GM21526 (cell line): ENCODE results near the gene RASGRF2.
"Not testable (repeated sequence)": the region's sequence is repeated elsewhere in the genome, so short reads cannot be mapped to it uniquely, and the experiment has no call there.

Experiments used
- ATAC-seq: cut with Tn5 transposase; IDR thresholded peaks from one replicate; pipeline ENCODE4 v1.9.1; 2021; ENCODE audit warnings: moderate library complexity; ENCODE audit not compliant: unreplicated experiment, low FRiP score

Gene RASGRF2

DNA sequence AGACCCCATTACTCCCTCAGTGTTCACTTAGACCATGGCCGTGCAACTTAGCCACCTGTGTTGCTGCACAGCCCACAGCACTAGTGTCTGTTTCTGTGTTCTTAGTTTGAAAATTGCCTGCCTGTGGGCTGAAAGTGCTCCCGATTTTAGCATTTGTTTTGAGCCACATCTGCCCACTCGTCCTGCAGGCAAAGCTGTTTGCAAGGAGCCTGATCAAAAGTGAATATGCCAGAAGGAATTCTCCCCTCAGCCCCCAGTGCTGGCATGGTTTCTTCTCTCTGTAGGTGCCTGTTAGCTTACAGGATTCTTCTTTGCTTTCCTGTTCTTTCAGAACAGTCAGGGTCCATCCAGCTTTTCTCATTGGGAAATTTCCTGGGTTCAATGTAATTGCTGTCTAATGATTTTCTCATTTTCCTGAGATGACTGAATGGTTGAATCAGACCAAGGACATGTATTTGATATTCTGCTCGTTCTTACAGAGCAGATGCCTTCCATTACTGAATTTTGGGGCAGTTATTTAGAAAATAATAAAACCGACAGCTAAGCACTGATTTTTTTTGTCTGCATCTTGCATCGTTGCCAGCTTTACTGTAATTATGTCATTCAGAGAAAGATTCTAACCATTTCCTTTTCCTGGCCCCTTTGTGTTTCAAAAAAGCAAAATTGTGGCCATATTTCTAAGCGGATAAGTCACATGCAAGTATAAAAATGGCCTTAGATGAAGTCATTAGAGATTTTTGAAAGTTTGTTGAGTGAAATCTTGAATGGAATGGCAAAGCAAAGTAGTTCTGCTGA is 161.9 kb downstream of the RASGRF2 start:
- no peak for ATAC-seq

- ATAC-seq = not testable (repeated sequence)
Observed at GRCh38 chr5:81124689-81125088, 164.5 kb downstream of the RASGRF2 start.

DNA sequence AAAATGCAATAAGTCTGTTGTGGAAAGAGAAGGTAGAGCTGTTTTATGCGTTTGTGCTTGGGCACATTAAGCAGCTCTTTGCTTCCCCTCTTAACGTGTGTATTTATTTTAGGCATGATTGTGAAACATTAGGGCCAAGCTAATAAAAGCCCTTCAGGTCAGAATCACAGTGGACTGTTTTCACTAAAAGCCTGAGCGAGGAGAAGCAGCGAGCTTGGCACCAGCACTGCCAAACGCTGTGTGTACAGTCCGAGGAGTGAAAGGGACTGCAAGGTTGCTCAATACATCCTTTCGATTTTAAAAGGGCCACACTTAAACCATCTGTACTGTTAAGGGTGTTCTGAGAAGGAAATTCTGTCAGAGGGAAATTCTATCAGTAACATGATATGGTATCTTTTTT is 165.8 kb downstream of the RASGRF2 start:
- no peak for ATAC-seq

GRCh38 chr5:81128416-81128815 is 168.3 kb downstream of the RASGRF2 start:
- no peak for ATAC-seq

DNA sequence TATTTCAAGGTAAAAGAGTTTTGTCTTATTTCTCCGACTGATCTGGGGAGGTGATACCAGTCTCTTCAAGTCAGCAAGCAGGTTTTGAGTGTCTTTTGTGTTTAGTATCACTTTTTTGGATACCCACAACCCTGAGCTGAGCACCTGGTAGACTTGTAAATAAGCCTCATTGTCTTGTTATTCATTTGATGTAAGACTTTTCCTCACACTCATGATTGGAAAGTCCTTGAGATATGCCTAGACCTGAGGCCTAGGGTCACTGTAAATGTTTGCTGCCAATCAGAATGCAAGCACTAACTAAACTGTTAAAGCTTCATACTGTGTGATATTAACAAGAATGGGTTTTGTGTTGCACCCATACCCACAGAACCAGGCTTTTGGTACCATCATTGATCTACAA is 172.2 kb downstream of the RASGRF2 start:
- no peak for ATAC-seq

DNA sequence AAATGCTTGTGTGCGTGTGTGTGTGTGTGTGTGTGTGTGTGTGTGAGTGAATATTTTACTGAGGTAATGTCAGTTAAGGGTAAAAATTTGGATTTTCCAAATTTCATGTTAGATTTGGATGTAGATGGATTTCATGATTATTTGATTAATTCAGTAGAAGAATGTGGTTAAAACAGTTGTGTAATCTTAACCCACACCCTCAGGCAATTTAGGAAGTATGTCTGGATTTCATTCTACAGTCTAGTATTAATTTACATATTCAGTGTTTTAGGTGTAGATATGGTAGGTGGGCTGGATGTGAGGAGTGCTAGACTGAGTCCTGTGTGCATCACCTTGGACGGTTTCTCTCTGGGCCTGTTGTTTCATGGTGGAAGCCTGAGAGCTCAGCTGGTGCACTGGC is 173.9 kb downstream of the RASGRF2 start:
- ATAC-seq = no peak

DNA sequence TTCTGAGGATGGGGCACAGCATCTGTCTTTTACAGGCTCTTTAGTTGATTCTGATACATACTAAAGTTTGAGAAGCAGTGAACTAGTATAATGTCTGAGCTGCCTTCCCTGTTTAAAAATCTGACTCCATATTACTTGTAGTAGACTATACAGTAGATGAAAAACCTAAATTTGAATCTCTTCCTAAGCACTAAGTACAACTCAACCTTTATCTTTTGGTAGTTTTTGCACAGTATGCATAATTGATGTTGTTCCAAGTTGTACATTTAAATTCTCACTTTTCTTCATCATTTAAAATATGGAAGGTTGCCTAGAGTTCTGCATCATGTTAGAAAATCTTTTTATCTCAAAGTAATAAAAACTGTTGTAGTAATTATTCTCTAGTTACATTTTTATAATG is 174.4 kb downstream of the RASGRF2 start:
- no peak for ATAC-seq

GRCh38 chr5:81136557-81136956 is 176.4 kb downstream of the RASGRF2 start:
- no peak for ATAC-seq

- no peak for ATAC-seq
Observed at GRCh38 chr5:81137833-81138232, 177.7 kb downstream of the RASGRF2 start.

- ATAC-seq = no peak
Observed at GRCh38 chr5:81140441-81140840, 180.3 kb downstream of the RASGRF2 start.

DNA sequence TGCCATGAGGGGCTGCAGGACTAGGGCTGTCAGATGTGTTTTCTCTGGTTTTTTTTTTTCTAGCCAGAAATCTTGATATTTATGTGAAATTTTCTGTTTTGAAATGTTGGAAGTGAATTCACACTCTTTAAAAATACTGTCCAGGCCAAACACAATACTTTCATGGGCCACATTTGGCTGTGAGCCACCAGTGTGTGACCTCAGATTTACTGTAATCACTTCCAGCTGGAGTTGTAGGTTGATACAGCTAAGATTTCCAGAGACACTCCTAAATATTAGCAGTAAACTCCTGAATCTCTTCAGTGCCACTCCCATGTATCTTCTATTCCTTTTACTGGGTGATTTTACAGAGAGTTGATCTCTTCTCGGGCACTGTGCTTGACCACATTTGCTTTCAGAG is 180.8 kb downstream of the RASGRF2 start:
- no peak for ATAC-seq

GRCh38 chr5:81142108-81142507 is 181.9 kb downstream of the RASGRF2 start:
- ATAC-seq = no peak

- no peak for ATAC-seq
Observed at GRCh38 chr5:81145329-81145935, 185.3 kb downstream of the RASGRF2 start.

DNA sequence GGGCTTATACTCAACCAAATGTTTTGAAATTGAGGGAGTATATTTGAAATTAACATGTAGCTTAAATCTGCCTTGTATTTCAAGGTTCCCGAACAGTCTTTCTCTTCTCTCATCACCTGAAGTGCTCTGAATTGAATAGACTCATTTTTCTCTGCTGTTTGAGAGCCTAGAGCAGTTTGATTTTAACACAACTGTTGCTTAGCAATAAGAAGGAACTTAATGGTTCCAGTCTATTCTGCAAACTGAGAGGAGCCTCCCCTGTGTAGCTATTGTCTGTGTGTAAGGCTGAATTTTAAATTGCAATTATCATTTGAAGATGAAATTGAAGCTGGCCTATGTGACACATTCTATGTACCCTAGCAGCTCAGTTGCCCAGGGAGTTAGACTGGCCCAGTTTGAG is 185.9 kb downstream of the RASGRF2 start:
- ATAC-seq = no peak

DNA sequence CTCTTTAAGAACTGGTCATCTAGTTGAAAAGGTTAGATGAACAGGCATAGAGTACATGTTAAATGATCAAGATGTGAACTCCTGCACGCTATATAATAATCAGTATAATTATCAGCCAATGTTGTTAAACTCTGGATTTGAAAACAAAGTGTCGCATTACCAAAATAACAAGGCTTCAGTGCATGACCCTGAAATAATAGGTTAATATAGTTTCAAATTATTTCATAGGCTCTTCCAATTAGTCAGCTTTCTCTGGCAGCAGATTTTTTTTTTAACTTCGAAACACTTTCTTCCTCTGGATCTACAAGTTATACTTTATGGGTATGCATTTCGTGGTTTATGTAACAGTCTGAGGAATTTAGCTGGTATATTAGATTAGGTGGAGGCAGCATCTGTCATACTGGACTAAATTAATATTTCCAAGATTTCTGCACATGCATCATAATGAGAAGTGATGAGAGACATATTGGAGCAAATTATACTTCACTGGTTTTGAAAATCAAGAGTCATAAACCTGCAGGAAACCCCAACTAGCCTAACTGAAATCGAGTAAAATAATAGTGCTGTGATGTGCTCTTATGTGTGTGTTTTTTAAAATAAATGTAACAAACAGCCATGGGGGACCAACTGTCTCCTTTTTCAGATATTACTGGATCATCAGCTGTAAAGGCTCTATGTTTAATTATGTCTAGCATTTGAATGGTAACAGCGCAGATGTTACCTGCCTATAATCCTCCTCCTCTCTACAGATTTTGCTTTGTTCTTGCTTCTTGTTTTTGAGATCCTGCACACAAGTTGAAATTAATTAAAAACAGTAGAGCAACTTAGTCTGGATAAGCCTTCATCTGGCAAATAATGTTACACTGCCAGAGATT is 187.1 kb downstream of the RASGRF2 start:
- ATAC-seq = no peak

DNA sequence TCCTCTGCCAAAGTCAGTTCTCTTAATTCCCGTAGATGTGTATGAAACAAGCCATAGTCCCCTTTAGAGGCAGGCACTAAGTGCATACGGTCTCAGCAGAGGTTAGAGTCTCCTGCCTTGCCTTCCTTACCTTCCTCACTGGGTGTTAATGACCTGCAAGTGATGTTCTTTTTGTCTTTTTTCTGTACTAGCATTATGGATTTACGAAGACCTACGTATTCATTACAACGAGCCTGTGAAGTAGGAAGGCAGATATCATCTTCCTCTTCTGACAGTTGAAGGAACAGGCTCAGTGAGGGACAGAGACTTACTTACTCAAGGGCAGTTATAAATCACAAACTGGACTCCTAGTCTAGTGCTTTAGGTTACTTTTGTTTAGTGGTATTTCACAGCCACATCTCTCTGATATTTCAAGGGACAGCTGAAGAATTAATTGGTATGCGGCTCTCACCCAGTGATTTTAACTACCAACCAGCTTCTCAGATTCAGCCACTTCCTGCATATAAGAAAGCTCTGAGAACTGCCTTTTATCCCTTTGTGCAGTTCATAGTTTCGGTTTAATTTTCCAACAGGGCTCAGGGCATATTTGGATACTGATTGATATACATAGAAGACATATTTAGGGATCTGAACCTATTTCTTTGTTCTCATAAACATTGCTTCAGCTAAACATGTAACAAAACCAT is 187.9 kb downstream of the RASGRF2 start:
- ATAC-seq = no peak

DNA sequence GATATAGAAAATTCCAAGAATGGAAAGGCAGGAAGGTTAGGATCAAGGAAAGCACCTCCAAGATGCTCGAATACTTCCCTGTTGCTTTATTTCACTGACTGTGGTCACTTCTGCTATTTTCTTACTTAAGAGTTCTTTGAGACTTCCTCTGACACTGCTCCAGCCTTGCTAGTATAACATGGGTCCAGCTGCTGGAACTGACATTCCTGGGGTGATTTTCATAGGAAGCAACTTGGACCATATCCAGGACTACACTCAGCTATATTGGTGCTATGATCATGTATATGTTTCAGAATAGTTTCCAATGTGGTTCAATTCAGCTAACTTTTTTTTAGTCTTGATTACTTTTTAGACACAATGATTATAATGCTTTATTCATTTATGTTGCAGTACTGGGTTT is 191.4 kb downstream of the RASGRF2 start:
- ATAC-seq = no peak

GRCh38 chr5:81154725-81155124 is 194.6 kb downstream of the RASGRF2 start:
- ATAC-seq = peak; percentile 67

DNA sequence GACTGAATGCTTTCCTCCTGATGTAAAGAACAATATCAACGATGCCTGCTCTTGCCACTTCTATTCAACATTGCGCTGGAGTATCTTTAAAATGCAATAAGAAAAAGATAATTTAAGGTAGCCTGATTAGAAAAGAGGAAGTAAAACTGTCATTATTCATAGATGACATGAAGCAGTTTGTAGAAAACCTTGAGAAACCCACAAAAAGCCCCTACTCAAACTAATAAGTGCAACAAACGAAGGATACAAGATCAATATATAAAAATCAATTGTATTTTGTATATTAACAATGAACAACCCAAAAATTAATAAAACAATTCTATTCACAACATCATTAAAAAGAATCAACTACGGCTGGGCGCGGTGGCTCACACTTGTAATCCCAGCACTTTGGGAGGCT is 196.6 kb downstream of the RASGRF2 start:
- ATAC-seq = no peak

DNA sequence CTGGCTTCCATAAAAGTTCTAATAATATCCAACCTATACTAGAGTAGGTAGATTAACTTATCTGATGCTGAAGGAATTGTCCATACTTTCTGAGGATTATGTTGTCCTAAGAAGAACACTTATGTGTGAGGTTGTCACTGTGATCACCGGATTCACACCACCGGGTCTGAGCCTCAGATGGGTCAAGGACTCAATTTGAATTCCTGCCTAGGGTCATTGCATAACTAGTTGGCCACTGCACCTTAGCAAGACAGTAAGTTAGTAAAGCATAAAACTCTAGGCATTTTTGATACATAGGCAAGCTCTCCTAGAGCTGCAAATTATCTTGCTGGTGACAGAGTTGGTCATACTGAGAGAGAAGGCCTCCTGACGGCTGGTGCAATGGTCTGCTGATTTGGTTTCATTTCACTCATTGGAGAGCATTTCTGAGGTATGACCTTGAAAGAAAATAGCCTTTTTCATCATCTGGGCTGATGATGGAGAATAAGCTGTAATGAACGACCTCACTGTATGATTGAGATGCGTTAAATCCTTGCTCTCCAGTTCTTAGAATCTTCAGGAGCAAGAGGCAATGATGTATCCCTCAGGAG is 200.9 kb downstream of the RASGRF2 start:
- no peak for ATAC-seq
